Measurements from ENCODE around the gene MED8.

GRCh38 chr1:43430831-43431230, 41.2 kb upstream of the MED8 start:
- TF ChIP-seq CTCF (IDR thresholded peaks at IDR 0.05 in 4 of 5, conservative IDR thresholded peaks at IDR 0.05 in 1 of 5) (no peak), POLR2A (IDR thresholded peaks at IDR 0.05) (no peak)
